ENCODE data around the gene GULP1.
"Not testable (repeated sequence)": the region's sequence is repeated elsewhere in the genome, so short reads cannot be mapped to it uniquely, and the experiment has no call there.

Gene GULP1

GRCh38 chr2:188293601-188294351, 2.1 kb downstream of the GULP1 start:
- peak; percentile 29 for DNase-seq

- no peak for DNase-seq
Observed at GRCh38 chr2:188294352-188294926, 2.8 kb downstream of the GULP1 start.

- DNase-seq, result no peak
Observed at GRCh38 chr2:188295067-188295685, 3.5 kb downstream of the GULP1 start.

DNA sequence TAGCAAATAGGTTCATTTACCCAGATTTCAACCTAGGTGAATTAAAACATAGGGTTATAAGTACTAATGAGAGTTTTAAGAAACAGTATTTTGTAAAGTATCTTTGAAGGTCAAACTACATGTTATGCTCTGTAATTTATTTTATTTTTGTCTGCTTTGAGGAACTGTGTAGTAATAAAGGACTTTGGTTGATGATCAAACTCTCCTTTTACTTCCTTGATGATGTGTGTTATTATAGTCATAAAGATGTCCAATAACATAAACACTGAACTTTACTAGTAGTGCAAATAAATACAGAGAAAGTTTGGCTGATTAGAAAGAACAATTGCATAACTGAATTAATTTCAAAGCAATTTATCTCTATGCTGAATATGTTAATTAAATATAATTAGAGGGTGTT, 6.3 kb downstream of the GULP1 start:
- DNase-seq, result no peak

GRCh38 chr2:188298937-188299371, 7.3 kb downstream of the GULP1 start:
- DNase-seq, result not testable (repeated sequence)

DNA sequence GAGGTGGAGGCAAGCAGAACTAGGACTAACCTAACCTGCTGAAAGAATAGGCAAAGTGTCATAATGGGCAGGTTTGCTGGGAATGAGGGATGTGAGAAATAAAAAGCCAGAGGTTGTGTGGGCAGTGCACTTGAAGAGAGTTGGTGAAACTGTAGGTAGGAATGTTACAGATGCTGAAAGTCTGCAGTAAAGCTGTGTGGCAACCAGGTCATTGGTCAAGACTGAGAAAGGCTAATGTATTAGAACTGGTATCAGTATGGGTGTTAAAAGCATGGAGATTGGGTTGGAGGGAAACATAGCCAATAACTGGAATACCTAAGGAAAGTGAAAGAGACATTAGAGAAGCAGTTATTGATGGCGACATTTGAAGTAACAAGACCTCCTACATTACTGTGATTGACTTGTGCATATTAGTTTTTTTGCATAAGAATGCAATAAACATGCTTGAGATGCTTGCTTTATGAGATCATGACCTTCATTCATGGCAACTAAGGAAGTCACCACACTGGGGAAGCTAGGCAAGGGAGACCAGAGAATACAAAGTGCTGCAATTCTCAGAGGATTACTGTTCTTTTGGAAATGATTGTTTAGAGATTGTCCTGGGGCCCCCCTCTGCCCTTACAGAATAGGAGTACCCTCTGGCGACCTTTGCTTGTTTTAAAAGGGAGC, 11.8 kb downstream of the GULP1 start:
- no peak for DNase-seq

DNA sequence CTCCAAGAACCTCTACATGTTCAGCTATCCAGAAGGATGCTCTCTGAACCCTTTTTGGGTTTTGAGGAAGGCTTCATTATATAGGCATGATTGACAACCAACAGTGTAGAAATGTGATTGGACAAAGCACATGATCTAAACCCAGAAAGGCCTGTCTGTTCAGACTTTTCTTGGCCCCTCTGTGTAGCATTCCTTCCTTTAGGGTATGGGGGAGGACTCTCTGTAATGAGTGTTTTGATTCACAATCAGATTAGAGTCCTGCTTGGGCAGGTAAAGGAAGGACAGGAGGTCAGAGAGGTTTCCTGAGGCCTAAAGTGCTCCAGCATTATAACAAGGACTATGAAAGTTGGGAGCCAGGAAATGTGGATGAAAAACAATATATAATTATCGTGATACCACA, 13.6 kb downstream of the GULP1 start:
- DNase-seq, result no peak

- no peak for DNase-seq
Observed at GRCh38 chr2:188306271-188306670, 14.6 kb downstream of the GULP1 start.

DNA sequence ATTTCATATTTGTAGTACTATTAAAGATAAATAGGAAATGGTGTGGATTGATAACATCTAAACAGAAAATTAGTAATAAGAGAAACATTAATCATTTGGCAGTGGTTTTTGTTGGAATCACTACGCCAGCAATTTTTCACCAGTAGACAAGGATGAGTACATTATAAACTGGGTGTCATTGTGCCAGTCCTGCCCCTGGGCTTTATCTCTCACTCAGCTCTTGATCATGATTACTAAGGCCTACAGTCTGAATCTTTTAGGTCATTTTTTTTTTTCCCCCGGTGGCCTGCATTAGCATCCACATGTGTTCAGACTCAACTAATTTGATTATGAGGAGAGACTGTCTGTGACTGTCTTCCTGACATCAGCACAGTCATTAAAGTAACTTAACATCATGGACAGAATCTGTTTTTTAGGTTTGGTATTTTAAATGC, 16.2 kb downstream of the GULP1 start:
- DNase-seq, result no peak

DNA sequence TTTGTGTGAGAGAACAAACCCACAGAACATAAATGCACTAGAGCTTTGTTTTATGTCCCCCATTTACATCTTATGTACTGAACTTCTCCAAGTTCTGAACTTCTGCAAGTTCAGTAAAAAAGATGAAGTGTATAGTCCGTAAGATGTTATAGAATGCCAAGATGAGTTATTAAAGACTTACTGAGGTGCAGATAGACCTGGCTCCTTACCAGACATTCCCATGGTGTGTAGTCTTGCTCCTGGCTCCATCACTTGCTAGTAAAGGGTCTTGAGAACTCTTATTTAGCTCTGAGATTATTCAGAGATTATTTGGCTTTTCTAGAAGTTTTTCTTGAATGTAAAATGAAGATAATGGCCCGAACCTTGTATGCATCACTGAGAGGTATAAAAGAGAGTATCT, 16.8 kb downstream of the GULP1 start:
- DNase-seq, result no peak

GRCh38 chr2:188309364-188309763, 17.7 kb downstream of the GULP1 start:
- DNase-seq, result no peak

GRCh38 chr2:188314314-188315054, 22.8 kb downstream of the GULP1 start:
- DNase-seq, result no peak

DNA sequence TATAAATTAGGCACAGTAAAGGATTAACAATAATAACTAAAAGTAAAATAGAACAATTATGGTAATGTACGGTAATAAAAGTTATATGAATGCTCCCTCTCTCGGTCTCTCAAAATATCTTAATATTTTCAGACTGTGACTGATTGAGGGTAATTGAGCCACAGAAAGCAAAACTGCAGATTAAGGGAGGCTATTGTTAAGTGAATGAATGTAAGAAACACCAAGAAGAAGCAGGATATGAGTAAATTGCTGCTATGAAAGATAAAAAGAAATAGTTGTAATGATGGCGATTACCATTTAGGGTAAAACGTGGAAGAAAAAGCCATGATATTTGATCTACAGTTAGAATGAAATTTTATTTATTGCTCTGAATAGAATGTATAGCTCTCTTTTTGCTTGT, 24.1 kb downstream of the GULP1 start:
- DNase-seq, result no peak

- DNase-seq, result no peak
Observed at GRCh38 chr2:188316342-188316741, 24.7 kb downstream of the GULP1 start.

DNA sequence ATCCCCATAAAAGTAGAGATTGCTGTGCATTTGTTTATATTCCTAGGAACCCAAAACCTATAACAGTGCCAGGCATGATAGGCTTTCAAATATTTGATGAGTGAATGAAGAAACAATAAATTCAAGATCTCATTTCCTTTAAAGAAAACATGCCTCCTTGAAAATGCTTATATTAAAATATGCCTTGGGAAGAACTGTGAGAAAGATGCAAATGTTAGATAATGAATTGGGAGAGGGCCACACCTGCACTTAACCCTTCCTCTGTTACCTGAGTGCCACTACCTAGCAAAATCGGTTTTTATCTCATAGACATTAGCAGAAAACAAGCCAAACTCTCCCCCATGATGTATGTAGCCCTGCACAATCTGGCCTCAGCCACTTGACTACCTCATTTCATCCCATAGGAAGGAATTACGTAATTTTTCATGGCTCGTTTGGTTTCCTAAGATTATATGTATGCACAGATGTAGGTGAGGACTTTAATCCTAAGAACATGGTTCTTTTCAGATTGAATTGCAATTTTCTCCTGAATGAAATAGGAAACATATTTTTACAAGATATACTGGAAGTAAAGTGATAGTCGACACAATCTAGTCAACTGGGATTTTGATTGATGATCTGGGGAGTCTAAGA, 25.2 kb downstream of the GULP1 start:
- DNase-seq, result no peak

GRCh38 chr2:188318161-188318749, 26.6 kb downstream of the GULP1 start:
- DNase-seq, result no peak

DNA sequence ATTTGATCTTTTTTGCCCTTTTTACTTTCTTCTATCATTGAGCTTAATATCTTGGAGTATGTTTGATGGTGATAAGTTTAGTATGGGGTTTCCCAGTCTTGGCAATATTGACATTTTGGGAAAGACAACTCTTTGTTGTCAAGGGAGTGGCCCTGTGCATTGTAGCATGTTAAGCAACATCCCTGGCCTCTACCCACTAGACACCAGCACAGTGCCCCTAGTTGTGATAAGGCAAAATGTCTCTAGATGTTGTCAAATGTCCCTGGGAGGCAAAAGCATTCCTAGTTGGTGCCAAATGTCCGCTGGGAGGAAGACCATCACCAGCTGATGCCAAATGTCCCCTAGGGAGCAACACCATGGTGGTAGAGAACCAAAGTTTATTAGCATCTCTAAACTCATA, 28.2 kb downstream of the GULP1 start:
- DNase-seq, result no peak

DNA sequence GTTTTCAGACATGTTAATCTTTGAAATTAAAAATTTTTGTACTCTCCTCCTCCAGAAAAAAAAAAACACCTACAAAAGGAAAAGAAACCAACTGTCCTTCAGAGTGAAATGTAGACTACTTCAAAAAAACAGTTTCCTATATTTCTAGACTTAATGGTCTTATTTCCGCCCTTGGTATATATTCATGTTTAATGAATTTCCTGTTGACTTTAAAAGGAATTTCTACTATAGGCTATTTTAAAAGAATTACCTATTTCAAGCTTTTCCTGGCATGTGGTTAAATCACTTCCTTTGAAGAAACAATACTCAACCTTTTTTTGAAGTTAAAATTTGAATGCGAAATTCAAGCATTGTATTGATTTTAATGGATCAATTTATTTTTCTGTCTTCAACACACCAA, 29.2 kb downstream of the GULP1 start:
- DNase-seq, result no peak

GRCh38 chr2:188322569-188323551, 31.2 kb downstream of the GULP1 start:
- no peak for DNase-seq

- no peak for DNase-seq
Observed at GRCh38 chr2:188324067-188324466, 32.4 kb downstream of the GULP1 start.

DNA sequence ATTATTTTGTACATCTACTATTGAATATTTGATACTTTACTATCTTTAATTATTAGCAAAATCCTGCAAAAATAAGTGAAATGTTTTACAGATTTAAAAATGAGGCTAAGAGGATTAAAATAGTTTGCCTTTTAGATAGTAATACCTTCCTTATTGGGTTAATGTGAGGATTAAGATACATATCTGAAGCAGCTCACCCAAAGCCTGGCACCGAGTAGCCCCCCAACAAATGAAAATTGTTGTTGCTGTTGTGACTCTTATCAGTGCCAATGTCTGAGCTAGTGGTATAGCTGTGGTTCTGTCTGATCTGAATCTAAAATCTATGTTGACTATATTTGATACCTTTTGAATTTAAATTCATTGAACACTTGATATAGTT, 34.6 kb downstream of the GULP1 start:
- no peak for DNase-seq

All from NCI-H1092 (cell line).